RWPE1 (cell line): ENCODE data around the gene LIMS2.

ENCODE experiments used
- CTCF ChIA-PET: fragments of 350-600 bp; sonication (Branson Sonifier 250); formaldehyde crosslinking; extraction: SDS; loops from one replicate; lab custom pipeline; 2021; lab: Yijun Ruan, JAX
- POLR2A ChIA-PET: fragments of 400-600 bp; formaldehyde crosslinking; extraction: SDS; loops from one replicate; lab custom pipeline; 2020; ENCODE audit warnings: antibody characterized with exemption; ENCODE audit not compliant: low non-redundant PET; lab: Yijun Ruan, JAX
- DNase-seq: peaks from one replicate; pipeline ENCODE4 v3.0.0; 2012; ENCODE audit warnings: low spot score
- H3K27ac ChIP-seq: fragments of 450-650 bp; 2 replicates; pipeline ENCODE4 v1.5.1; 2017
- CTCF ChIP-seq: fragments of 450-650 bp; conservative IDR thresholded peaks from 2 replicates; pipeline ENCODE4 v1.5.1; 2017; ENCODE audit warnings: low read depth, mild to moderate bottlenecking

Gene LIMS2

GRCh38 chr2:127659408-127660290 is 15.7 kb downstream of the LIMS2 start:
- POLR2A ChIA-PET, result no interaction called here
- DNase-seq, result no peak
- CTCF ChIA-PET, result interaction anchor here (1.2 kb wide), 1 partner anchor 10 kb away, joined by 5 read pairs; no protein-coding TSS in a partner anchor

DNA sequence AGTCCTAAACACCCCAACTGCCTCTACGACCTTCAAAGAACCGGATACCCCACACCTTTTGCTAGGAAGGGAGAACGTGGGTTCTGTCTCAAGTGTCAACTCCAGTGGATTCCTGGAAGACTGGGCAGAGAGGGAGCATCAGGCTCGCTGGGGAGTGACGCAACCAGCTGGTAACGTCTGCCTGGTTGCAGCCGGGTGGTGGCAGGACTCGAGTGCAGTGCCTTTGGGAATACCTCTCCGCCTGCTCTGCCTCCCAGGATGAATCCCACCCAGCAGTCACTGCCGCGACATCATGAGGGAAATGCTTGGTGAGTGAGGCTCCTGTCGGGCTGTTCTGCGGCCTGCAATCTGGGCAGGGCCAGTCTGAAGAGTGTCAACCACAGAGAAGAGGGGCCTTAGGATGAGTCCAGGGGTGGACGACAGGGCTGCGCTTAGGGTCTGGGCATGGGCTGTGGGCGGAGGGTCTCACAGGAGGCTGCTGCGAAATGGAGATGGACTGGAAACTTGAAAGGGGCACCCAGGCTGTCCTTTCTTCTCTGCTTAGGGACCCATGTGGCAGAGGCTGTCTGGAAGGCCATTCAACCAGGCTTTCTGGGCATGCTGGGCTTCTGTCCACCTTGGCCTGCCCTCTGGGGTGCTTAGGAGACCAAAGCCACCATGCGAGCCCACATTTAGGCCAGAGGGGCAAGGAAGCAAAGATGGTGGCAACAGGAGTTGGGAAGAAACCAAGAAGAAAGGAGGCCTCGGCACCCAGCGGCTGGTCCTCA is 16.5 kb downstream of the LIMS2 start:
- ChIA-PET CTCF (interaction anchor here (0.9 to 1.2 kb wide), 2 partner anchors 9 to 67 kb away, joined by 4 to 5 read pairs; no protein-coding TSS in a partner anchor), POLR2A (no interaction called here)
- no peak for DNase-seq
- TF ChIP-seq CTCF, result no peak
- H3K27ac ChIP-seq, result no peak overlapping the region

More at GRCh38 chr2:127659408-127660290, 15.7 kb downstream of the LIMS2 start:
- no peak for TF ChIP-seq CTCF
- no peak overlapping the region for H3K27ac ChIP-seq

- no peak for DNase-seq
- no peak for TF ChIP-seq CTCF
- ChIA-PET CTCF (interaction anchor here (0.9 kb wide), 1 partner anchor 67 kb away, joined by 4 read pairs; no protein-coding TSS in a partner anchor), POLR2A (no interaction called here)
- H3K27ac ChIP-seq, result no peak overlapping the region
Observed at GRCh38 chr2:127658146-127658545, 17.2 kb downstream of the LIMS2 start.

- CTCF ChIA-PET, result interaction anchor here (0.5 kb wide), 1 partner anchor 64 kb away, joined by 5 read pairs; no protein-coding TSS in a partner anchor
Observed at GRCh38 chr2:127657232-127657595, 18.1 kb downstream of the LIMS2 start.

DNA sequence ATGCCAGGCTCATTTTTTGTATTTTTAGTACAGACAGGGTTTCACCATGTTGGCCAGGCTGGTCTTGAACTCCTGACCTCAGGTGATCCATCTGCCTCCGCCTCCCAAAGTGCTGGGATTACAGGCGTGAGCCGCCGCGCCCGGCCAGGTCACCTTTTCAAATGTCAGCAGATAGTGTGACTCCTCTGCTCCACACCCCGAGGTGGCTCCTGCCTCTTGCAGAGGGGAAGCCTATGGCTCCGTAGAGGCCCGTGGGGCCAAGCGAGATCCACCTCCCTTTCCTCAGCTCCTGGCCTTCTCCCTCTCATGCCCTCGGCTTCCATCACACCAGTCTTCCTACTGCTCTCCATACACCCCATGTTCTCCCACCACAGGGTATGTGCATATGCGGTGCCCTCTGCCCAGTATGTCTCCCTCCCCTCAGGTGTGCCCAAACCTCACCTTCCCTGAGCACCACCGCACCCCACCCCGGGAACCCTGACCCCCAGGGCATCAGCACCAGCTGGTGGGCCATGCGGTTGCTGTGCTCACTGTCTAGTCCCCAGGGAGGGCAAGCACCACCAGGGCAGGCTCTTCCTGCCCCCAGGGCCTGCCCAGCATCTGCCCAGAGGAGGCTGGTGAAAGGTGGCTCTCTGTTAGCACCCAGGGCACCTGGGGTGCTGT is 18.6 kb downstream of the LIMS2 start:
- H3K27ac ChIP-seq, result no peak overlapping the region
- no peak for TF ChIP-seq CTCF
- DNase-seq, result no peak
- CTCF ChIA-PET, result no interaction called here
- POLR2A ChIA-PET, result no interaction called here

More at GRCh38 chr2:127657232-127657595, 18.1 kb downstream of the LIMS2 start:
- no peak for DNase-seq
- POLR2A ChIA-PET, result no interaction called here
- no peak overlapping the region for H3K27ac ChIP-seq
- no peak for TF ChIP-seq CTCF
